Sigmoid colon (tissue), 4 donors: ENCODE results near the gene TEP1.

Experiments used
- CTCF ChIP-seq, 4 experiments: fragments of 450-650 bp in 3 of 4; fragments of 200-600 bp in 1 of 4; IDR thresholded peaks; one replicate each; pipeline ENCODE4 v1.5.1; 2016 to 2019; ENCODE audit warnings: antibody characterized with exemption in 4 of 4, mild to moderate bottlenecking in 3 of 4, moderate library complexity in 2 of 4
- EP300 ChIP-seq, 4 donors: sonication (generic); formaldehyde crosslinking; IDR thresholded peaks; one replicate each; pipeline ENCODE4 v1.6.1; 2017; ENCODE audit warnings: antibody characterized with exemption in 4 of 4
- POLR2AphosphoS5 ChIP-seq, 4 donors: sonication (generic); formaldehyde crosslinking; IDR thresholded peaks; one replicate each; pipeline ENCODE4 v1.6.1; 2017; ENCODE audit warnings: antibody characterized with exemption in 4 of 4

DNA sequence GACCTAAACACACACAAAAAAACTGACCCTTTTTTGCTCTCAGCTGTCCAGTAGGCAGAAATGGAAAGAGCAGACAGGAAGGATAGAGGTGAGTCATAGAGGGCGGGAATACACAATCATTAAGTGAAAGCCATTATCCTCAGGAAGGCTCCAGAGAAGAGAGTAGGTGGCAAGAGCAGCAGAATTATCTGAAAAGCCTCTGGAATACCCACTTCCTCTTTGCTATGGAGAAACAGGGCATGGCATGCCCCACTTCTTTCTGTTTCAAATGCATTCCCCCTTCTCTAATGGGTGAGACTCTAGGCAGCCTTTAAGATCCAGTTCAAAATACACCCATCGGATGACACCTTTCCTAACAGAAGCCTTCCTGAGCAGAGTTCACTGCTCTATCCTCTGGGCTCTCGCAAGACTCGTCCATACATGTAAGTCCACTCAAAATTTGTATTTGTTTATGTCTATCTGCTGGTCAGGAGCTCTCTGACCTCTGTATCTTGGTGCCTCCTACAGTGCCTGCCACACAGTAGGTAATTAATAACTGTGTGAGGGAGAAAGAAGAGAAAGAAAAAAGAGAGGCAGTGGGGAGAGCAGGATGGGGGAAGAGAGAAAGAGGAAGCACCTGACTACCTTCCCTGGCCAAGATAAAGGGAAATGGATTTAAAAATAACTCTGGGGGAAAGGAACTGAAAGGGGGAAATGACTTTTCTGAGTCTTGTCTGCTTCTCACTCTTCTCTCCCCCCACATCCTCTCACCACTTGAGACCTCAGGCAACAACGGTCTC is 14.1 kb upstream of the TEP1 start:
- TF ChIP-seq POLR2AphosphoS5 (IDR thresholded peaks at IDR 0.05) (no peak), CTCF (IDR thresholded peaks at IDR 0.05) (no peak), EP300 (IDR thresholded peaks at IDR 0.05) (no peak)
